HEK293 (cell line): ENCODE data around the gene GPHA2.

Experiments
- CTCF ChIA-PET: fragments of 350-600 bp; formaldehyde crosslinking; extraction: SDS; loops from one replicate; lab custom pipeline; 2021; ENCODE audit warnings: antibody characterized with exemption; lab: Yijun Ruan, JAX
- POLR2A ChIA-PET: fragments of 300-600 bp; formaldehyde crosslinking; extraction: SDS; loops from one replicate; lab custom pipeline; 2020; ENCODE audit warnings: antibody characterized with exemption, inconsistent platforms; lab: Yijun Ruan, JAX
- H3K27ac ChIP-seq: fragments of 200-500 bp; sonication (Bioruptor generic); 2 replicates; pipeline ENCODE4 v1.5.1; 2014; ENCODE audit warnings: low read depth, low read length, control low read depth, inconsistent platforms; ENCODE audit errors: extremely low read depth
- H3K36me3 ChIP-seq, 2 experiments: fragments of 200-500 bp in 1 of 2; sonication (Bioruptor generic) in 1 of 2; 1 replicate in 1 of 2; 2 replicates in 1 of 2; pipeline ENCODE4 v1.5.1; 2014 to 2017; ENCODE audit warnings: inconsistent platforms in 2 of 2, low read length in 2 of 2; ENCODE audit not compliant: control insufficient read depth in 2 of 2, insufficient read depth in 1 of 2
- H3K4me1 ChIP-seq: fragments of 200-500 bp; sonication (Bioruptor generic); 2 replicates; pipeline ENCODE4 v1.5.1; 2014; ENCODE audit warnings: mild to moderate bottlenecking, low read length, inconsistent platforms; ENCODE audit not compliant: control insufficient read depth, insufficient read depth
- H3K4me3 ChIP-seq: 2 replicates; pipeline ENCODE4 v1.5.1; 2011; ENCODE audit warnings: low read depth, mild to moderate bottlenecking, control low read depth, low read length, moderate library complexity
- H3K9me3 ChIP-seq: fragments of 200-500 bp; sonication (Bioruptor generic); 2 replicates; pipeline ENCODE4 v1.5.1; 2014; ENCODE audit warnings: low read depth, low read length, inconsistent platforms; ENCODE audit not compliant: control insufficient read depth, insufficient read depth
- GFI1B ChIP-seq: fragments of 450-650 bp; formaldehyde crosslinking; IDR thresholded peaks from 2 replicates; pipeline ENCODE4 v1.5.1; 2016; ENCODE audit warnings: missing biosample characterization, missing genetic modification characterization
- GLIS1 ChIP-seq: fragments of 450-650 bp; formaldehyde crosslinking; IDR thresholded peaks from 2 replicates; pipeline ENCODE4 v1.5.1; 2016; ENCODE audit warnings: missing biosample characterization, missing genetic modification characterization
- HOXA7 ChIP-seq: sonication (generic); formaldehyde crosslinking; IDR thresholded peaks from 2 replicates; pipeline ENCODE4 v1.8.1; 2022; ENCODE audit warnings: missing genetic modification reagents, borderline replicate concordance
- HOXC10 ChIP-seq: sonication (generic); formaldehyde crosslinking; IDR thresholded peaks from 2 replicates; pipeline ENCODE4 v1.8.1; 2023; ENCODE audit warnings: mild to moderate bottlenecking, missing genetic modification reagents
- MEIS1 ChIP-seq: sonication (generic); formaldehyde crosslinking; IDR thresholded peaks from 2 replicates; pipeline ENCODE4 v1.8.1; 2022; ENCODE audit warnings: missing genetic modification reagents, mild to moderate bottlenecking, borderline replicate concordance
- RBAK ChIP-seq: fragments of 450-650 bp; formaldehyde crosslinking; IDR thresholded peaks from 2 replicates; pipeline ENCODE4 v1.5.1; 2016; ENCODE audit warnings: missing biosample characterization, missing genetic modification characterization
- TCF7L2 ChIP-seq: IDR thresholded peaks from 2 replicates; pipeline ENCODE4 v1.6.1; 2011; ENCODE audit warnings: low read depth, mild to moderate bottlenecking, inconsistent platforms, low read length, moderate library complexity, borderline replicate concordance
- ZBTB20 ChIP-seq: fragments of 450-650 bp; formaldehyde crosslinking; IDR thresholded peaks from 2 replicates; pipeline ENCODE4 v1.5.1; 2016; ENCODE audit warnings: missing biosample characterization, missing genetic modification characterization
- ZFHX2 ChIP-seq: fragments of 450-650 bp; formaldehyde crosslinking; conservative IDR thresholded peaks from 2 replicates; pipeline ENCODE4 v1.5.1; 2016; ENCODE audit warnings: missing biosample characterization, missing genetic modification characterization
- ZNF138 ChIP-seq: fragments of 450-650 bp; formaldehyde crosslinking; IDR thresholded peaks from 2 replicates; pipeline ENCODE4 v1.5.1; 2016; ENCODE audit warnings: missing biosample characterization, missing genetic modification characterization, borderline replicate concordance
- ZNF16 ChIP-seq: fragments of 450-650 bp; formaldehyde crosslinking; IDR thresholded peaks from 2 replicates; pipeline ENCODE4 v1.5.1; 2016; ENCODE audit warnings: low read depth, missing biosample characterization, missing genetic modification characterization
- ZNF202 ChIP-seq: fragments of 450-650 bp; formaldehyde crosslinking; IDR thresholded peaks from 2 replicates; pipeline ENCODE4 v1.5.1; 2016; ENCODE audit warnings: missing biosample characterization, missing genetic modification characterization, borderline replicate concordance
- ZNF530 ChIP-seq: fragments of 450-650 bp; formaldehyde crosslinking; IDR thresholded peaks from 2 replicates; pipeline ENCODE4 v1.5.1; 2016; ENCODE audit warnings: low read depth, missing biosample characterization, missing genetic modification characterization
- ZNF548 ChIP-seq: fragments of 450-650 bp; formaldehyde crosslinking; IDR thresholded peaks from 2 replicates; pipeline ENCODE4 v1.5.1; 2016; ENCODE audit warnings: missing biosample characterization, missing genetic modification characterization
- ZNF645 ChIP-seq: fragments of 450-650 bp; formaldehyde crosslinking; IDR thresholded peaks from 2 replicates; pipeline ENCODE4; 2016; ENCODE audit warnings: missing biosample characterization, missing genetic modification characterization
- ZNF677 ChIP-seq: fragments of 450-650 bp; IDR thresholded peaks from 2 replicates; pipeline ENCODE4 v1.5.0; 2018; ENCODE audit warnings: missing biosample characterization, mild to moderate bottlenecking, missing genetic modification characterization, moderate library complexity
- ZNF791 ChIP-seq: fragments of 450-650 bp; formaldehyde crosslinking; IDR thresholded peaks from 2 replicates; pipeline ENCODE4 v1.5.1; 2016; ENCODE audit warnings: missing biosample characterization, missing genetic modification characterization
- ZNF830 ChIP-seq: fragments of 450-650 bp; IDR thresholded peaks from 2 replicates; pipeline ENCODE4 v1.5.0; 2018; ENCODE audit warnings: missing biosample characterization, missing genetic modification characterization, low read depth, mild to moderate bottlenecking, moderate library complexity
- ZSCAN16 ChIP-seq: fragments of 450-650 bp; formaldehyde crosslinking; IDR thresholded peaks from 2 replicates; pipeline ENCODE4 v1.5.1; 2016; ENCODE audit warnings: missing biosample characterization, missing genetic modification characterization
- TF ChIP-seq, protein P1 (sequence below): fragments of 450-650 bp; formaldehyde crosslinking; IDR thresholded peaks from 2 replicates; pipeline ENCODE4 v1.5.1; 2017; ENCODE audit warnings: missing biosample characterization, missing genetic modification characterization
- TF ChIP-seq, protein P2 (sequence below): fragments of 450-650 bp; formaldehyde crosslinking; IDR thresholded peaks from 2 replicates; pipeline ENCODE4 v1.5.1; 2016; ENCODE audit warnings: missing biosample characterization, missing genetic modification characterization
- TF ChIP-seq, protein P3 (sequence below): fragments of 450-650 bp; formaldehyde crosslinking; IDR thresholded peaks from 2 replicates; pipeline ENCODE4 v1.5.1; 2017; ENCODE audit warnings: missing biosample characterization, missing genetic modification characterization
- TF ChIP-seq, protein P4 (sequence below): fragments of 450-650 bp; formaldehyde crosslinking; IDR thresholded peaks from 2 replicates; pipeline ENCODE4 v1.5.1; 2016; ENCODE audit warnings: missing biosample characterization, missing genetic modification characterization, low read depth

The GPHA2 gene

GRCh38 chr11:64893194-64894069, 42.3 kb downstream of the GPHA2 start:
- TF ChIP-seq, protein P1, sequence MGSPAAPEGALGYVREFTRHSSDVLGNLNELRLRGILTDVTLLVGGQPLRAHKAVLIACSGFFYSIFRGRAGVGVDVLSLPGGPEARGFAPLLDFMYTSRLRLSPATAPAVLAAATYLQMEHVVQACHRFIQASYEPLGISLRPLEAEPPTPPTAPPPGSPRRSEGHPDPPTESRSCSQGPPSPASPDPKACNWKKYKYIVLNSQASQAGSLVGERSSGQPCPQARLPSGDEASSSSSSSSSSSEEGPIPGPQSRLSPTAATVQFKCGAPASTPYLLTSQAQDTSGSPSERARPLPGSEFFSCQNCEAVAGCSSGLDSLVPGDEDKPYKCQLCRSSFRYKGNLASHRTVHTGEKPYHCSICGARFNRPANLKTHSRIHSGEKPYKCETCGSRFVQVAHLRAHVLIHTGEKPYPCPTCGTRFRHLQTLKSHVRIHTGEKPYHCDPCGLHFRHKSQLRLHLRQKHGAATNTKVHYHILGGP (tag by site-specific recombination): no peak
- TF ChIP-seq HOXA7 (CRISPR knock-in tag): no peak
- TF ChIP-seq, all 188 proteins: peak for 0
- Histone ChIP-seq H3K4me3 (no peak overlapping the region), H3K36me3 (peaks cover 0 to 34% of the 10 kb centered on the region in 2 experiments; a peak in 1 of 3 replicates), H3K4me1 (no peaks in the 10 kb centered on the region), H3K9me3 (no peaks in the 10 kb centered on the region), H3K27ac (no peak overlapping the region)
- CTCF ChIA-PET: interaction anchor here (0.6 to 9.4 kb wide), 22 partner anchors 8 to 130 kb away, joined by 3 to 111 read pairs (median 4); partner anchors contain the start of genes ARL2, ATG2A, BATF2 and MAP4K2
- POLR2A ChIA-PET: interaction anchor here (1.4 kb wide), 1 partner anchor 47 kb away, joined by 3 read pairs; no protein-coding TSS in a partner anchor

- Histone ChIP-seq H3K9me3 (no peaks in the 10 kb centered on the region), H3K36me3 (peaks cover 0 to 28% of the 10 kb centered on the region in 2 experiments; a peak in 1 of 3 replicates), H3K4me1 (no peaks in the 10 kb centered on the region), H3K27ac (no peak overlapping the region), H3K4me3 (no peak overlapping the region)
- CTCF ChIA-PET: interaction anchor here (0.7 to 9.4 kb wide), 5 partner anchors 9 to 128 kb away, joined by 3 to 111 read pairs (median 3); no protein-coding TSS in a partner anchor
- TF ChIP-seq, protein P2, sequence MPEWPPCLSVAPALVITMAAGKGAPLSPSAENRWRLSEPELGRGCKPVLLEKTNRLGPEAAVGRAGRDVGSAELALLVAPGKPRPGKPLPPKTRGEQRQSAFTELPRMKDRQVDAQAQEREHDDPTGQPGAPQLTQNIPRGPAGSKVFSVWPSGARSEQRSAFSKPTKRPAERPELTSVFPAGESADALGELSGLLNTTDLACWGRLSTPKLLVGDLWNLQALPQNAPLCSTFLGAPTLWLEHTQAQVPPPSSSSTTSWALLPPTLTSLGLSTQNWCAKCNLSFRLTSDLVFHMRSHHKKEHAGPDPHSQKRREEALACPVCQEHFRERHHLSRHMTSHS (tag by site-specific recombination): no peak
- TF ChIP-seq TCF7L2 (no peak), GFI1B (tag by site-specific recombination) (no peak), ZNF548 (tag by site-specific recombination) (no peak), ZFHX2 (tag by site-specific recombination) (no peak), ZNF202 (tag by site-specific recombination) (no peak)
- POLR2A ChIA-PET: interaction anchor here (1.4 kb wide), 1 partner anchor 46 kb away, joined by 3 read pairs; no protein-coding TSS in a partner anchor
Observed at GRCh38 chr11:64892838-64893193, 42.9 kb downstream of the GPHA2 start.

GRCh38 chr11:64892411-64892831, 43.3 kb downstream of the GPHA2 start:
- H3K27ac ChIP-seq: no peak overlapping the region
- H3K4me1 ChIP-seq: no peaks in the 10 kb centered on the region
- no peaks in the 10 kb centered on the region for H3K9me3 ChIP-seq
- H3K36me3 ChIP-seq: peaks cover 0 to 24% of the 10 kb centered on the region in 2 experiments; a peak in 1 of 3 replicates
- ChIA-PET POLR2A (no interaction called here), CTCF (interaction anchor here (0.6 to 9.4 kb wide), 6 partner anchors 9 to 128 kb away, joined by 3 to 111 read pairs (median 3); no protein-coding TSS in a partner anchor)
- no peak overlapping the region for H3K4me3 ChIP-seq
- TF ChIP-seq, protein P3, sequence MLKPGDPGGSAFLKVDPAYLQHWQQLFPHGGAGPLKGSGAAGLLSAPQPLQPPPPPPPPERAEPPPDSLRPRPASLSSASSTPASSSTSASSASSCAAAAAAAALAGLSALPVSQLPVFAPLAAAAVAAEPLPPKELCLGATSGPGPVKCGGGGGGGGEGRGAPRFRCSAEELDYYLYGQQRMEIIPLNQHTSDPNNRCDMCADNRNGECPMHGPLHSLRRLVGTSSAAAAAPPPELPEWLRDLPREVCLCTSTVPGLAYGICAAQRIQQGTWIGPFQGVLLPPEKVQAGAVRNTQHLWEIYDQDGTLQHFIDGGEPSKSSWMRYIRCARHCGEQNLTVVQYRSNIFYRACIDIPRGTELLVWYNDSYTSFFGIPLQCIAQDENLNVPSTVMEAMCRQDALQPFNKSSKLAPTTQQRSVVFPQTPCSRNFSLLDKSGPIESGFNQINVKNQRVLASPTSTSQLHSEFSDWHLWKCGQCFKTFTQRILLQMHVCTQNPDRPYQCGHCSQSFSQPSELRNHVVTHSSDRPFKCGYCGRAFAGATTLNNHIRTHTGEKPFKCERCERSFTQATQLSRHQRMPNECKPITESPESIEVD: no peak
- TF ChIP-seq ZBTB20 (tag by site-specific recombination) (no peak), MEIS1 (CRISPR knock-in tag) (no peak), ZSCAN16 (tag by site-specific recombination) (no peak), ZNF138 (no peak), ZNF677 (tag by site-specific recombination) (no peak), ZNF830 (tag by site-specific recombination) (no peak), HOXC10 (CRISPR knock-in tag) (no peak), RBAK (no peak), ZNF530 (tag by site-specific recombination) (no peak), ZNF645 (no peak), ZNF791 (tag by site-specific recombination) (no peak), GLIS1 (tag by site-specific recombination) (no peak), ZNF16 (tag by site-specific recombination) (no peak)
- TF ChIP-seq, protein P4, sequence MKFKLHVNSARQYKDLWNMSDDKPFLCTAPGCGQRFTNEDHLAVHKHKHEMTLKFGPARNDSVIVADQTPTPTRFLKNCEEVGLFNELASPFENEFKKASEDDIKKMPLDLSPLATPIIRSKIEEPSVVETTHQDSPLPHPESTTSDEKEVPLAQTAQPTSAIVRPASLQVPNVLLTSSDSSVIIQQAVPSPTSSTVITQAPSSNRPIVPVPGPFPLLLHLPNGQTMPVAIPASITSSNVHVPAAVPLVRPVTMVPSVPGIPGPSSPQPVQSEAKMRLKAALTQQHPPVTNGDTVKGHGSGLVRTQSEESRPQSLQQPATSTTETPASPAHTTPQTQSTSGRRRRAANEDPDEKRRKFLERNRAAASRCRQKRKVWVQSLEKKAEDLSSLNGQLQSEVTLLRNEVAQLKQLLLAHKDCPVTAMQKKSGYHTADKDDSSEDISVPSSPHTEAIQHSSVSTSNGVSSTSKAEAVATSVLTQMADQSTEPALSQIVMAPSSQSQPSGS (tag by site-specific recombination): no peak
